Nephron progenitor cell (in vitro differentiated cells): ENCODE data around the gene CFAP43.

Source experiments
- DNase-seq: peaks from one replicate; pipeline ENCODE4 v3.0.0; 2021
- H3K27ac Mint-ChIP-seq: 2 replicates; pipeline ENCODE4 v1.8.0; 2021; ENCODE audit warnings: mild to moderate bottlenecking, moderate library complexity, mixed read lengths
- H3K27me3 Mint-ChIP-seq: 2 replicates; pipeline ENCODE4 v1.8.0; 2021; ENCODE audit warnings: mild to moderate bottlenecking, low read depth, mixed read lengths; ENCODE audit not compliant: poor library complexity
- H3K36me3 Mint-ChIP-seq: 2 replicates; pipeline ENCODE4 v1.8.0; 2021; ENCODE audit warnings: low read depth, mixed read lengths
- H3K4me1 Mint-ChIP-seq: 2 replicates; pipeline ENCODE4 v1.8.0; 2021; ENCODE audit warnings: mixed read lengths
- H3K4me3 Mint-ChIP-seq: 2 replicates; pipeline ENCODE4 v1.8.0; 2021; ENCODE audit warnings: mild to moderate bottlenecking, moderate library complexity, mixed read lengths
- H3K9me3 Mint-ChIP-seq: 2 replicates; pipeline ENCODE4 v1.8.0; 2021; ENCODE audit warnings: mild to moderate bottlenecking, moderate library complexity, mixed read lengths
- CTCF ChIP-seq: fragments of 200-600 bp; sonication (generic); IDR thresholded peaks from 2 replicates; pipeline ENCODE4 v1.5.0; 2021; ENCODE audit warnings: antibody characterized with exemption

The CFAP43 gene

GRCh38 chr10:104230490-104230889 lies 1.7 kb downstream of the CFAP43 start:
- peak overlapping the region; percentile 92 for H3K4me3 Mint-ChIP-seq
- no peak overlapping the region for H3K27ac Mint-ChIP-seq
- peaks cover 11% of the 10 kb centered on the region for H3K4me1 Mint-ChIP-seq
- no peak for DNase-seq
- H3K27me3 Mint-ChIP-seq: peaks cover 33% of the 10 kb centered on the region
- no peak for TF ChIP-seq CTCF
- no peaks in the 10 kb centered on the region for H3K36me3 Mint-ChIP-seq
- peaks cover 25% of the 10 kb centered on the region for H3K9me3 Mint-ChIP-seq

- H3K36me3 Mint-ChIP-seq: no peaks in the 10 kb centered on the region
- no peak for DNase-seq
- peaks cover 19% of the 10 kb centered on the region for H3K27me3 Mint-ChIP-seq
- H3K4me1 Mint-ChIP-seq: no peaks in the 10 kb centered on the region
- no peak for TF ChIP-seq CTCF
- H3K4me3 Mint-ChIP-seq: no peak overlapping the region
- no peak overlapping the region for H3K27ac Mint-ChIP-seq
- H3K9me3 Mint-ChIP-seq: no peaks in the 10 kb centered on the region
These were observed 8.9 kb downstream of the CFAP43 start for GRCh38 chr10:104223304-104223703.

GRCh38 chr10:104220522-104220921 lies 11.6 kb downstream of the CFAP43 start:
- H3K4me3 Mint-ChIP-seq: no peak overlapping the region
- TF ChIP-seq CTCF: no peak
- no peak overlapping the region for H3K27ac Mint-ChIP-seq
- H3K4me1 Mint-ChIP-seq: no peaks in the 10 kb centered on the region
- H3K9me3 Mint-ChIP-seq: no peaks in the 10 kb centered on the region
- peaks cover 11% of the 10 kb centered on the region for H3K27me3 Mint-ChIP-seq
- no peak for DNase-seq
- no peaks in the 10 kb centered on the region for H3K36me3 Mint-ChIP-seq

- Mint-ChIP-seq H3K4me1 (no peaks in the 10 kb centered on the region), H3K9me3 (no peaks in the 10 kb centered on the region), H3K27me3 (peaks cover 5% of the 10 kb centered on the region), H3K36me3 (no peaks in the 10 kb centered on the region), H3K4me3 (no peak overlapping the region), H3K27ac (no peak overlapping the region)
- no peak for TF ChIP-seq CTCF
- no peak for DNase-seq
These were observed 13.4 kb downstream of the CFAP43 start for GRCh38 chr10:104218751-104219150.

- Mint-ChIP-seq H3K27me3 (peaks cover 3% of the 10 kb centered on the region), H3K27ac (no peak overlapping the region), H3K9me3 (no peaks in the 10 kb centered on the region)
These were observed 15.5 kb downstream of the CFAP43 start for GRCh38 chr10:104216631-104217030.

More at GRCh38 chr10:104216631-104217030, 15.5 kb downstream of the CFAP43 start:
- TF ChIP-seq CTCF: no peak
- Mint-ChIP-seq H3K4me1 (no peaks in the 10 kb centered on the region), H3K36me3 (no peaks in the 10 kb centered on the region), H3K4me3 (no peak overlapping the region)
- no peak for DNase-seq
